GM15510 (cell line): ENCODE results near the gene SUN2.

Experiments used
- POLR2A ChIP-seq: IDR thresholded peaks from 3 replicates; pipeline ENCODE4 v1.6.1; 2011; ENCODE audit warnings: borderline replicate concordance; ENCODE audit not compliant: insufficient read length; ENCODE audit errors: extremely low read depth

Gene SUN2

DNA sequence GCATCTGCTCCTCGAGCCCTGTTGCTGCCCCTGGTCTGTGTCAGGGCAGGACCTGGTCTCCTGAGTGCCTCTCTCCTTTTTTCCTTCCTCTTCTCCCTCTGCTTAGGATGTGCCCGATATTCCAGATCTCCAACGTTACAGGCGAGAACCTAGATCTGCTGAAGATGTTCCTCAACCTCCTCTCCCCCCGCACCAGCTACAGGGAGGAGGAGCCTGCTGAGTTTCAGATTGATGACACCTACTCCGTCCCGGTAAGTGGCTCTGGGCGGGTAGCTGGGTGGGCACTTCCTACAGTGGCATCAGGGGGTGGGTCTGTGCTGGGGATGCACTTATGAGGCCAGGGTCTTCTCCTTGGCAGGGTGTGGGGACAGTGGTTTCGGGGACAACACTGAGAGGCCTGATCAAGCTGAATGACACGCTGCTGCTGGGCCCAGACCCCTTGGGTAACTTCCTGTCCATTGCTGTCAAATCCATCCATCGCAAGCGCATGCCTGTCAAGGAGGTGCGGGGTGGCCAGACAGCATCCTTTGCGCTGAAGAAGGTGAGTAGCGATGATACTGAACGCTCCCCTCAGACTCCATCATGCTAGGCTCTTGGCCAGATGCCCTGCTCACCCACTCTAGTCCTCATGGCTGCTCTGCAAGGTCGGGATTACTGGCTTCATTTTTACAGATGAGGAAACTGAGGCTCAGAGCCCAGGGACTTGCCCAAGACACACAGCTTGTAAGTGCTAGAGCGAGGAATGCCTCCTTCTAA lies 29.7 kb downstream of the SUN2 start:
- no peak for TF ChIP-seq POLR2A

DNA sequence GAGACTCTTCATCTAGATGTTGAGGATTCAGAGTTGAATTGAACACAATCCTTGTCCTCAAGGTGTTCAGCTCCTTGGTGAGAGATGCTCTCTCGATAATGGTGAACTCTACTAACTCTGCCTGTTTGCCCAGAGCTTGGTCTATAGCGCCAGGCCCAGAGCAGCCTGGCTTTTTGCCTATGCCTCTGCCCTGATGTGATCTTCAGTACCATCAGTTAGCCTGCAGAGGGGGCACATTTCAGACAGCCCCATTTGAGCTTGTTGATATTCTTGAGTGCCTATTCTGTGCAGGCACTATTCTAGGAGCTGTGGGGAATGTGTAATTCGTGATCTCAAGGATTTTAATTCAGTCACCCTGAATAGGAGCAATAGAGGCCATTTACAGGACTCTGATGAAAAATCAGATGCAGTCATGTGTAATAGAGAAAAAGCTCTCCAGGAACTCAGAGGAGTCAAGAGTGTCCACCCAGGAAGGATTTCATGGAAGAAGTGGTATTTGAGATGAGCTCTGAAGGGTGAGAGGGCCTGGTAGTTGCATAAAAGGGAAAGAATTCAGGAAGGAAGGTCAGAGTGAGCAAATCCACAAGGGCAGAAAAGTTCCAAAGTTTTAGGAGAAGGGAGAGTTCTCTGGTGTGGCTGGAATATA lies 30.7 kb downstream of the SUN2 start:
- no peak for TF ChIP-seq POLR2A

DNA sequence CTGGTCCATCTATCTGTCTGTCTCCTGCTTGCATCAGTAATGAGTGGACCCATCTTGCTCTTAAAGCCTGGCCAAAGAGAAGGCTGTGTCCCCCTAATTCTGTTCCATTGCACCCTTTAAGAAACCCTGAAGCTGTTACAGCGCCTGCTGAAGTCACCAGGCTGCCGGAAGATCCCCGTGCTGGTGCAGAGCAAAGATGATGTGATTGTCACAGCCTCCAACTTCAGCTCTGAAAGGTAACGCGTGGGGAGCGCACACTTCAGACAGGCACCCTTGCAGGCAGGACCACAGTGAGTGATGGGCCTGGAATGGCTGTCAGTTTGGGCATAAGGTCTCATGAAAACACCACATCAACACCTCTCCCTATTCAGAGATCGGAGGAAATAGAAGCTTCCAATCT lies 31.6 kb downstream of the SUN2 start:
- no peak for TF ChIP-seq POLR2A

DNA sequence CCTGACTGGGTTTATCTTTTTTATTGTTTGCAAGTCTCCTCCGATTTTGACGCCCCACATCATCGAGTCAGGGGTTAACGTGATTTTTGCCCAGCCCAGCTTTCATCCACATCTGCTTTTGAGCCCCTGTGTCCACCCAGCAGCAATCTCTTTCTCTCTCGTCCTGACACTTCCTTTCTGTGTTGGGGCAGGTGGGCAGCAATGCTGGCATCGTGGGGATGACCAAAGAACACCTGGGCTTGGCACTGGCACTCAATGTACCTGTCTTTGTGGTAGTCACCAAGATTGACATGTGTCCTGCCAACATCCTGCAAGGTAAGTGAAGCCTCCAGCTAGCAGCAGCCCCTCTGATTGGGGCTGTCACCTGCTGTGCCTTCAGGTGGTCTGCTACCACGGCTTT lies 34.2 kb downstream of the SUN2 start:
- no peak for TF ChIP-seq POLR2A

DNA sequence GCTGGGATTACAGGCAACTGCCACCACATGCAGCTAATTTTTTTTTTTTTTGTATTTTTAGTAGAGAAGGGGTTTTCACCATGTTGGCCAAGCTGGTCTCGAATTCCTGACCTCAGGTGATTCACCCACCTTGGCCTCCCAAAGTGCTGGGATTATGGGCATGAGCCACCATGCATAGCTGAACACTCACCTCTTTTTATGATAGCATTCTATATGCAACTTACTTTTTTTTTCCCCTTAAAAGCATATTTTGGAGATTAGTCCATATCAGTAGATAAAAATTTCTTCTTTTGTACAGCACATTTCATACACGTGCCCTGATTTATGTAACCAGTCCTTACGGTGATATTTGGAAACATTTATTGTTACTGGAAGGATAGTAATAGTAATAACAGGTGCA lies 35.4 kb downstream of the SUN2 start:
- no peak for TF ChIP-seq POLR2A

DNA sequence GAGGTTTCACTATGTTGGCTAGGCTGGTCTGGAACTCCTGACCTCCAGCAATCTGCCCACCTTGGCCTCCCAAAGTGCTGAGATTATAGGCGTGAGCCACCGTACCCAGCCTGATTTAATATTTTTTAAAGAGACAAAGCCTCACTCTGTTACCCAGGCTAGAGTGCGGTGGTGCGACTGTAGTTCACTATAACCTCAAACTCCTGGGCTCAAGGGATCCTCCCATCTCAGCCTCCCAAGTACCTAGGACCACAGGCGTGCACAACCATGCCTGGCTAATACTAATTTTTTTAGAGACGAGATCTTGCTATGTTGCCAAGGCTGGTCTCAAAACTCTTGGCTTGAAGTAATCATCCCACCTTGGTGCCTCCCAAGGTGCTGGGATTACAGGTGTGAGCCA lies 36.6 kb downstream of the SUN2 start:
- no peak for TF ChIP-seq POLR2A

DNA sequence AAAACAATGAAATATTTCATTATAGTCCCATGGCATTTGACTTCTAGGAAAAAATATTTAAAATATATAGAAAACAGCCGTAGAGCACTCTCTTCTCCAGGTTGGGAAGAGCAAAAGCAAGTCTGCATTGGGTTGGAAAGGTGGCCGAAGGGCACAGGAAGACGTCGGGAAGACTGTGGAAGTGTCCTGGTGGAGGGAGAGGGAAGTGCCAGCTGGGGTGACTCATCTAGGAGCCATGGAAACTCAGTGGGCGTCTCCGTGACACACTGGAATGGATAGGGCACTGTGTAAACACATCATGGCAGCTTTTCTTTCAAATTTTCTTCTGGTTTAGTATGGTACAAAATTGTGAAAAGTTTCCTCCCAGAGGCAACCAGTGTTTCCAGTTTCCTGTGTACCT lies 37.4 kb downstream of the SUN2 start:
- TF ChIP-seq POLR2A = no peak

DNA sequence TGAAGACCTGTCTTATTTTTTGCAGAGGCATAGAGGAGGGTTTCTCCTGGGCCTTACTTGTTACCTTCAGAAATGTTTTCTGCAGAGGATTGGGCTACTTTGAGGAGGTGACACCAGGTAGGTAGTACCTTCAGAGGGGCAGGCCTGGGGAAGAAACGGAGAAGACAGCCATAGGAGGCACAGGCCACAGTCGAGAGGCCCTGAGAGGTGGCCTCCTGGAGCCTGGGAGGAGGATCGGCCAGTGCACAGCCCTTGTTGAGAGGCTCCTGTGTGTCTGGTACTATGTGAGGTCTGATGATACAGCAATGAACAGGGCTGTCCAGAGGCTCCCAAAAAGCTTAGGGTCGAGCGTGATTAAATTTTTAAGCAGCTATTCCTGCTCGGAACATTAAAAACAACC lies 38.6 kb downstream of the SUN2 start:
- TF ChIP-seq POLR2A = no peak

DNA sequence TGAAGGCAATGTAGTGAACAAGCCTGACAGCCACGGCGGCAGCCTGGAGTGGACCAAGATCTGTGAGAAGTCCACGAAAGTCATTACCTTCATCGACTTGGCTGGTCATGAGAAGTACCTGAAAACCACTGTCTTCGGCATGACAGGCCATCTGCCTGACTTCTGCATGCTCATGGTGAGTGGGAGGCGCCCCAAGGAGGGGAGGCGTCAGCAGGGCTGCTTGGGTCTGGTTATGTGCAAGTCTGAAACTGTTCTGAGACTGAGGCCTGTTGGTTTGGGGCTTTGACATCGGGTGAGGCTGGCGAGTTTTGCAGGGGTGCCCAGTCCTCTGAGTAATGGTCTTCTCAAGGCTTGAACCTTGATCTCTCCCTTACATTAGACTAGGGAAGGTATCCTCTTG lies 39.0 kb downstream of the SUN2 start:
- TF ChIP-seq POLR2A = no peak

DNA sequence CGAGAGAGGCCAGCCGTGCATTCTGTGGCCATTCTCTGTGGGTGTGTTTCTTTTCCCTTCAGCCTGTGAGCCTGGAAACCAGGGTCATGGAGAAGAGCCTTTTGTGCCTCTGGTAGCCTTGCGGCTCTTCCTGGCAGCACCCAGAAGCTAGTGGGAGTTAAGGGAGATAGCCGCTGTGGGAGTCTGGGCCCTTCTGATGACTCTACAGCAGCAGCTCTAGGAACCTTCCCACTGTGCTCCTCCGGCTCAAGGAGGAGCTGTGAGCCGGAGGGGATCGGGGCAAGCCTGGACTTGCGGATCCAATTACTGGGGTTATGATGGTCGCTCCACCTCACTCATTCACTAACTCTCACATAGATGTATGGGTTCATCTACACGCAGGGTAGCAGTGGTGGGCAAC lies 39.5 kb downstream of the SUN2 start:
- TF ChIP-seq POLR2A = no peak

DNA sequence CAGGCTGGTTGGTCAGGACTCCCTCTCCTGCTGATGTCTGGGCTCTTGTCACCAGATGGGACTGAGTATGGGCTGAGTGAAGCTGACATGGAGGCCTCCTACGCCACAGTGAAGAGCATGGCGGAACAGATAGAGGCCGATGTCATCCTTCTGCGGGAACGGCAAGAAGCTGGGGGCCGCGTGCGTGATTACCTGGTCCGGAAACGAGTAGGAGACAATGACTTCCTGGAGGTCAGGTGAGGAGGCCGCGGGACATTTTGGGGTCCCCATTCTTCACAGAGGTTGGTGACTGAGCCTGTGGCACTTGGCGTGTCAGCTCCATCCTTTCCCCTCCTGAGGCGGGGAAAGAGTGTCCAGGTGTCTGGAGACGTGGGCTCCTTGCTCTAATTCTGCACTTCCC lies 39.9 kb downstream of the SUN2 start:
- TF ChIP-seq POLR2A = no peak

DNA sequence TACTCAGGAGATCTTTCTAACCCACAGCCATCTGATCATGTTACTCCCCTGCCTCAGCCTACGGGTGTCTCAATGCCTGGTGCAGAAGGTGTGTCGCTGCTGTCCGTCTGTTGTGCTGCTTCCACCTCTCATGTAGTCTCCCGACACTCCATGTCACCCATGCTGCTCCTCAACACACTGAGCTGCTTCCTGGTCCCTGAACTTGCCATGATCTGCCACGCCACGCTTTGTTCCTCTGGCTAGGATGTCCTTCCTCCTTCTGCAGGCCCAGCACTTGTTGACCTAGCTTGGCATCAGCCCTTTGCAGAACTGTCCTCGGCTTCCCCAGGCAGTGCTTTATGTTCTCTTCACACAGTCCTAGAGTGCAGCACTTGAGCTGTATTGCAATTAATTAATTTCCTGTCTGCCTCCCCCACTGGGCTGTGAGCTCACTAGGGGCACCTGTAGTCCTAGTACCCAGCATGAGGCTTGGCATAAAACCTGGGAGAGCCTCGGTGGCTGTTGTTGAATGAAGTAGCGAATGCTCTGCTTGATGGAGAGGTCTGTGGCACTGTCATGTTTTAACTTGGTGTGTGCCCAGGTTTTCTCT lies 40.5 kb downstream of the SUN2 start:
- no peak for TF ChIP-seq POLR2A

DNA sequence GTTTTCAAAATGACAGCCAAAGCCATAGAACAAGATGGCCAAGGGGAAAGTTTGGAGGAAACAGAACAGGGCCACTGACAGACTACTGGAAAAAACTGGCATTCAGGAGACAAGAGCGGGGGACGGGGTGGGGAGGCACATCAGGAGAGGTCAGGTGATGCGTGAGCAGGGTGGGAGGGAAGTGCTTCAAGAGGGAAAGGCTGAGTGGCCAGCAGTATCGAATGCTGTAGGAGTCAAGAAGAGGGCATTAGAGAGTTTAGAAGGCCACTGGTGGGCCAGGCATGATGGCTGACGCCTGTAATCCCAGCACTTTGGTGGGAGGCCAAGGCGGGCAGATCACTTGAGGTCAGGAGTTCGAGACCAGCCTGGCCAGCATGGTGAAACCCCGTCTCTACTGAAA lies 41.9 kb downstream of the SUN2 start:
- no peak for TF ChIP-seq POLR2A

DNA sequence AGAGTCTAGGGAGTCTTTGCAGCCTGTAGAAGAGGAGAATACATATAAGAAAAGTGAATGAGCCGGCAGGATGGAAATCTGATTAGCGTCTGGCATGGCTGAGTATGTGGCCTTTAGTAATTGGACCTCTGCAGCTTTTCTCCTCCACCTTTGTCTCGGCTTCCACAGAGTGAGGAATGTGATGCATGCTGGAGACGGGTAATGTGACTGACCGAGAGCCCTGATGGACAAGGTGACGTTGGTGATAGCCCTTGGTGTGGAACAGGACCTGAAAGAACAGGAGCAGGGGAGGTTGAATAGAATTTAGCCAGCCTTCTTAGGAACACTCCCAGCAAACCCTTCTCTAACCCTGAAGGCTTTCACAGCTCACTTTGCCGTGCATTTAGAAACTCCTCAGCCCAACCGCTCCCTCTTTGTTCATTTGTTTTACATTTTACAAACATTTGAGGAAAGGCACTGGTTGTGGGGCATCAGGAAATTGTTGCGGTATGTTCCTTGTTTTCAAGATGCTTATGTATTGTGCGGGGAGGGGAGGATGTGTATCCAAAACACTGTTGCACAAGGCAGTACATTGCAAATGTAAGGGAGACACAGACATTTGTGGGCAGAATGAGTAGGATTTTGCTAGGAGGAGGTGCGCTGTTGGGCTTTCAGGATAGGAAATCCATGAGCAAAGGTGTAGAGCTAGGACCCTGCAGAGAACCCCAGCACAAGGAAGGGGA lies 43.2 kb downstream of the SUN2 start:
- TF ChIP-seq POLR2A = no peak

DNA sequence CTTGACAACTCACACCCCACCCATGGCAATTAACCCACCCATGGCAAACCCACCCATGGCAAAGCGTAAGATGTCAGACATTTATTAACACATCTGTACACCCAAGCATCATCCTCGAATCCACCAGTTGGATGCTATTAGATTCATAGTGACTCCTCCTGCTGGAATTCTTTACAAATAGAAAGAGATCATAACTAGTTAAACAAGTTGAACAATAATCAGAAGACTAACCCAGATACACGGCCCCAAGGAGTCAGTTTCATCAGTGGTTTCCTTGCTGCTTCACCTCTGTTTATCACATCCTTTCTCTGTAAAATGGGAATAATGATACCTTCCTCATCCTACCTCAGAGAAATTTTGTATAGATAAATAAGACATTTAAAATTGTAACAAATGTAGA lies 44.9 kb downstream of the SUN2 start:
- no peak for TF ChIP-seq POLR2A
